Measurements from ENCODE around the gene GPD2.

DNA sequence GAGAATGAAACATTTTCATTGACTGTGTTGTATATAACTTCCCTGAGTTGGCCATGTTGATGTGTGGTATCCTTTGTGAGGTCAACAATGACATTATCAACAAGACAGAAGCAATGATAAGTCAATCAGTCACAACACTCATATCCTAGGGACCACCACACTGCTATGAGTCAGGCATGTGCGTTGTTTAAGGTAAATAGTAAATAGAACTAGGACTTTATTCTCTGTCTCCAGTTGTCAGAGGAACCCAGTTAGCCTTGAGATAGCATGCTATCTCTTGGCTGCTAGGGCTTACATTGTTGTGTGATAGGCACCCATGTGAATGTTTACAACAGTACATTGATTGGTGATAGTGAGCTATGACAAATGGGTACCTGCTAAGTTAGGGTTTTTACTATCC lies 37.3 kb downstream of the GPD2 start:
- TF ChIP-seq, protein P1, sequence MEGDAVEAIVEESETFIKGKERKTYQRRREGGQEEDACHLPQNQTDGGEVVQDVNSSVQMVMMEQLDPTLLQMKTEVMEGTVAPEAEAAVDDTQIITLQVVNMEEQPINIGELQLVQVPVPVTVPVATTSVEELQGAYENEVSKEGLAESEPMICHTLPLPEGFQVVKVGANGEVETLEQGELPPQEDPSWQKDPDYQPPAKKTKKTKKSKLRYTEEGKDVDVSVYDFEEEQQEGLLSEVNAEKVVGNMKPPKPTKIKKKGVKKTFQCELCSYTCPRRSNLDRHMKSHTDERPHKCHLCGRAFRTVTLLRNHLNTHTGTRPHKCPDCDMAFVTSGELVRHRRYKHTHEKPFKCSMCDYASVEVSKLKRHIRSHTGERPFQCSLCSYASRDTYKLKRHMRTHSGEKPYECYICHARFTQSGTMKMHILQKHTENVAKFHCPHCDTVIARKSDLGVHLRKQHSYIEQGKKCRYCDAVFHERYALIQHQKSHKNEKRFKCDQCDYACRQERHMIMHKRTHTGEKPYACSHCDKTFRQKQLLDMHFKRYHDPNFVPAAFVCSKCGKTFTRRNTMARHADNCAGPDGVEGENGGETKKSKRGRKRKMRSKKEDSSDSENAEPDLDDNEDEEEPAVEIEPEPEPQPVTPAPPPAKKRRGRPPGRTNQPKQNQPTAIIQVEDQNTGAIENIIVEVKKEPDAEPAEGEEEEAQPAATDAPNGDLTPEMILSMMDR (conservative IDR thresholded peaks at IDR 0.05 in 1 of 2, IDR thresholded peaks at IDR 0.05 in 1 of 2; ENCODE audit: low read depth in 1 of 2, low read length in 2 of 2) = no peak
- no peak for TF ChIP-seq EZH2 (IDR thresholded peaks at IDR 0.05; ENCODE audit: low read length, missing control alignments)
